RWPE2 (cell line): ENCODE results near the gene SMC6.

ENCODE experiments used
- ATAC-seq: fragments of 200-7000 bp; cut with Tn5 transposase; 3 replicates; pipeline ENCODE4 v1.9.1; 2021; ENCODE audit warnings: low read depth
- DNase-seq: peaks from one replicate; pipeline ENCODE4 v3.0.0-alpha.2; 2020; ENCODE audit warnings: low spot score
- H3K27ac ChIP-seq: fragments of 450-650 bp; 2 replicates; pipeline ENCODE4 v1.5.1; 2017; ENCODE audit warnings: mild to moderate bottlenecking; ENCODE audit not compliant: poor library complexity, severe bottlenecking
- H3K27me3 ChIP-seq: fragments of 250-450 bp; sonication (Bioruptor Pico); 2 replicates; pipeline ENCODE4 v1.5.1; 2021; ENCODE audit warnings: mild to moderate bottlenecking, moderate library complexity; ENCODE audit not compliant: insufficient read depth, poor library complexity, severe bottlenecking
- H3K36me3 ChIP-seq: fragments of 250-450 bp; sonication (Bioruptor Pico); 2 replicates; pipeline ENCODE4 v1.5.1; 2020; ENCODE audit warnings: low read depth, mild to moderate bottlenecking, moderate library complexity
- H3K4me1 ChIP-seq: fragments of 250-450 bp; sonication (Bioruptor Pico); 2 replicates; pipeline ENCODE4 v1.5.1; 2021; ENCODE audit warnings: mild to moderate bottlenecking, moderate library complexity; ENCODE audit not compliant: insufficient read depth, poor library complexity, severe bottlenecking
- H3K4me3 ChIP-seq: fragments of 250-450 bp; sonication (Bioruptor Pico); 2 replicates; pipeline ENCODE4 v1.5.1; 2021; ENCODE audit warnings: mild to moderate bottlenecking, moderate library complexity; ENCODE audit not compliant: severe bottlenecking
- H3K9me3 ChIP-seq: fragments of 250-450 bp; sonication (Bioruptor Pico); 2 replicates; pipeline ENCODE4 v1.5.1; 2021; ENCODE audit warnings: mild to moderate bottlenecking, moderate library complexity; ENCODE audit not compliant: severe bottlenecking
- CTCF ChIP-seq: fragments of 450-650 bp; IDR thresholded peaks from one replicate; pipeline ENCODE4 v1.5.1; 2017; ENCODE audit warnings: mild to moderate bottlenecking, moderate library complexity; ENCODE audit not compliant: poor library complexity, severe bottlenecking

SMC6 gene, protein sequence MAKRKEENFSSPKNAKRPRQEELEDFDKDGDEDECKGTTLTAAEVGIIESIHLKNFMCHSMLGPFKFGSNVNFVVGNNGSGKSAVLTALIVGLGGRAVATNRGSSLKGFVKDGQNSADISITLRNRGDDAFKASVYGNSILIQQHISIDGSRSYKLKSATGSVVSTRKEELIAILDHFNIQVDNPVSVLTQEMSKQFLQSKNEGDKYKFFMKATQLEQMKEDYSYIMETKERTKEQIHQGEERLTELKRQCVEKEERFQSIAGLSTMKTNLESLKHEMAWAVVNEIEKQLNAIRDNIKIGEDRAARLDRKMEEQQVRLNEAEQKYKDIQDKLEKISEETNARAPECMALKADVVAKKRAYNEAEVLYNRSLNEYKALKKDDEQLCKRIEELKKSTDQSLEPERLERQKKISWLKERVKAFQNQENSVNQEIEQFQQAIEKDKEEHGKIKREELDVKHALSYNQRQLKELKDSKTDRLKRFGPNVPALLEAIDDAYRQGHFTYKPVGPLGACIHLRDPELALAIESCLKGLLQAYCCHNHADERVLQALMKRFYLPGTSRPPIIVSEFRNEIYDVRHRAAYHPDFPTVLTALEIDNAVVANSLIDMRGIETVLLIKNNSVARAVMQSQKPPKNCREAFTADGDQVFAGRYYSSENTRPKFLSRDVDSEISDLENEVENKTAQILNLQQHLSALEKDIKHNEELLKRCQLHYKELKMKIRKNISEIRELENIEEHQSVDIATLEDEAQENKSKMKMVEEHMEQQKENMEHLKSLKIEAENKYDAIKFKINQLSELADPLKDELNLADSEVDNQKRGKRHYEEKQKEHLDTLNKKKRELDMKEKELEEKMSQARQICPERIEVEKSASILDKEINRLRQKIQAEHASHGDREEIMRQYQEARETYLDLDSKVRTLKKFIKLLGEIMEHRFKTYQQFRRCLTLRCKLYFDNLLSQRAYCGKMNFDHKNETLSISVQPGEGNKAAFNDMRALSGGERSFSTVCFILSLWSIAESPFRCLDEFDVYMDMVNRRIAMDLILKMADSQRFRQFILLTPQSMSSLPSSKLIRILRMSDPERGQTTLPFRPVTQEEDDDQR

GRCh38 chr2:17753803-17754663 is at the start of gene SMC6, which contains the start of gene GEN1:
SMC6 (minus strand) TSS chr2:17753810; CDS start chr2:17745946, 7,864 bp downstream.
GEN1 (plus strand) TSS chr2:17754138; CDS start chr2:17759944, 5,806 bp downstream.
- peak; percentile 88 for DNase-seq
- Histone ChIP-seq H3K4me1 (peaks cover 47% of the 10 kb centered on the region), H3K36me3 (peaks cover 19% of the 10 kb centered on the region; the same call in 1 of the 2 replicates), H3K4me3 (peak within 1 kb of the TSS; percentile 90), H3K27ac (peak within 1 kb of the TSS; percentile 84), H3K9me3 (no peaks in the 10 kb centered on the region), H3K27me3 (no peaks in the 10 kb centered on the region)
- no peak for TF ChIP-seq CTCF
- peak; percentile 75 for ATAC-seq

DNA sequence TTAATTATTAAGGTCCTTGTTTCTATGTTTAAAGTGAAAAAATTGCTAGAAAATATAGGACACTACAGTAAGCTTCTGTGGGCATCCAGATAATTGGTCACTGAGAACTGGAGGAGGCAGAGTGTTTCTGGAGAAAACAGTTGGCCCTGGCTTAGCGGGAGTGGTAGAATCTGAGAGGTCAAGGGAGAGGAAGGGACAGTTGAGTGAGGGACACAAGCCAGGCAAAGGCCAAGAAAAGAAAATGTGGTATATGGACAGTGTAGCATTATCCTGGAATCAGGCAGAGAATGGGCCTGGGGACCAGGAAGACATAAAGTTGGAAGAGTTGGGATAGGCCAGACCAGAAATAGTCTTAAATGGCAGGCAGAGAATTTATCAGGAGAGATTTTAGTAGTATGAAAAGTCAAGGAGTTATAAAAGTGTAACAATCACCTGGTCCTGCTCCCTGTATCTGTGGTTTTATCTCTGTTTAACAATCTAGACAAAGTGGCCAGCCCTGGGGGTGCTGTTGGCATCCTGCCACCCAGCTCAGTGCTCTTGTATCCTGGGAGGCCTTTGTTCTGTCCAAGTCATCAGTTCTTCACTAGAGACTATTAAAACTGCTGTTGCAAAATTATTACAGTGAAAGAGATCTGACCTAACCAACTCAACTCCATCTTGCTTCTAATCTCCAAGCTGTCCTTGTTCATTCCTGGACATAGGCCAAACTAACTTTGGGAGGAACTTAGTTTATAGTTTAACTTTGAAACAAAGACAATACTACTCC is 47.3 kb upstream of the SMC6 start:
- ATAC-seq: no peak
- Histone ChIP-seq H3K9me3 (no peaks in the 10 kb centered on the region), H3K4me3 (no peak overlapping the region), H3K27ac (no peak overlapping the region), H3K27me3 (no peaks in the 10 kb centered on the region), H3K36me3 (no peaks in the 10 kb centered on the region), H3K4me1 (no peaks in the 10 kb centered on the region)
- no peak for TF ChIP-seq CTCF
- no peak for DNase-seq

DNA sequence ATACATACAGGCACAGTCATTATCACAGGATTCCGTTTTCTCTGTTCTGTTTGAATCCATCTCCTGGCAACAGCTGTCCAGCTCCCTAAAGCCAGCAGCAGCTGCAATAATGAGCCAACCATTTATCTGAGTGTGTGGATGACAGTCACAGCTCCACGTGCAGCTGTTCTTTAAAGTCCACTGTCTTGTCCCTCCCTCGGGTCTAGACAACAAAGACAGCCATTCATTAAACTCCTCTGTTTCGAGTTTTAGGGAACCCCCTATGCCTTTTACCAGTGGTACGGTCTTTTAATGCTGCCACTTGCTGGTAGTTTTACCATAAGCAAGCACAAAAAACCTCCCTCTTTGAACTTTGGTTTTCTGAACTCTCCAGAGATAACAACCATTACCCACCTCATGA is 46.6 kb upstream of the SMC6 start:
- TF ChIP-seq CTCF: no peak
- Histone ChIP-seq H3K27ac (no peak overlapping the region), H3K4me3 (no peak overlapping the region), H3K9me3 (no peaks in the 10 kb centered on the region), H3K4me1 (no peaks in the 10 kb centered on the region), H3K27me3 (no peaks in the 10 kb centered on the region), H3K36me3 (no peaks in the 10 kb centered on the region)
- DNase-seq (no peak), ATAC-seq (no peak)
